ENCODE measurements around the gene VEZF1. TPM values are rescaled to one million over a fixed set of nuclear protein-coding genes. Genes with fewer than 3 reads are reported as not detected.

VEZF1 gene
- polyA plus RNA-seq (2013, experiment 1 of 2) = 43.9 TPM
- 44.0 TPM for polyA plus RNA-seq (2013, experiment 2 of 2)

GRCh38 chr17:57987581-57988300 is at the start of gene VEZF1:
TSS of gene VEZF1 (minus strand) at chr17:57988254. CDS start at chr17:57988111, 143 bp downstream.
- no peak within 1 kb of the TSS for H2AK5ac ChIP-seq (ENCODE audit: low read length)
- H3K79me2 ChIP-seq (ENCODE audit: control insufficient read depth, insufficient read depth, low read length) = peaks cover 36% of the 10 kb centered on the region
- peak within 1 kb of the TSS; percentile 86 for H3K9ac ChIP-seq (ENCODE audit: low read length)
- H2BK15ac ChIP-seq (replicated peaks; ENCODE audit: low read depth) = no peak within 1 kb of the TSS
- peak within 1 kb of the TSS; percentile 61 for H2BK5ac ChIP-seq (ENCODE audit: low read length)
- peak within 1 kb of the TSS; percentile 89 for H3K18ac ChIP-seq (ENCODE audit: low read length)
- H3K23ac ChIP-seq (ENCODE audit: low read length) = peak within 1 kb of the TSS; percentile 29
- H3K79me1 ChIP-seq (ENCODE audit: low read length) = peaks cover 6% of the 10 kb centered on the region
- peak within 1 kb of the TSS; percentile 76 for H3K27ac ChIP-seq (ENCODE audit: low read depth, low read length)
- H3K4me1 ChIP-seq (ENCODE audit: control insufficient read depth, low read depth, low read length) = peaks cover 2% of the 10 kb centered on the region
- no CpG with 5 or more reads among the region's 74 CpGs for WGBS (ENCODE audit: extremely low coverage, insufficient coverage, low lambda C conversion rate)
- peak within 1 kb of the TSS; percentile 88 for H3K4me3 ChIP-seq (ENCODE audit: low read length)
- H3K36me3 ChIP-seq (ENCODE audit: control insufficient read depth, insufficient read depth, low read length) = no peaks in the 10 kb centered on the region
- peak; percentile 76 for DNase-seq
- H3K4ac ChIP-seq (ENCODE audit: low read depth, low read length) = peak within 1 kb of the TSS; percentile 95
- peak within 1 kb of the TSS; percentile 48 for H2BK120ac ChIP-seq (ENCODE audit: low read depth, low read length)
- H3K27me3 ChIP-seq (ENCODE audit: insufficient read depth, low read length, poor library complexity) = no peaks in the 10 kb centered on the region
- peak within 1 kb of the TSS; percentile 66 for H3K4me2 ChIP-seq (ENCODE audit: low read length)
- H4K5ac ChIP-seq (ENCODE audit: low read length) = no peak within 1 kb of the TSS
- peak within 1 kb of the TSS; percentile 87 for H4K8ac ChIP-seq (ENCODE audit: low read depth, low read length)
- H3K56ac ChIP-seq (ENCODE audit: low read length) = peak within 1 kb of the TSS; percentile 93

DNA sequence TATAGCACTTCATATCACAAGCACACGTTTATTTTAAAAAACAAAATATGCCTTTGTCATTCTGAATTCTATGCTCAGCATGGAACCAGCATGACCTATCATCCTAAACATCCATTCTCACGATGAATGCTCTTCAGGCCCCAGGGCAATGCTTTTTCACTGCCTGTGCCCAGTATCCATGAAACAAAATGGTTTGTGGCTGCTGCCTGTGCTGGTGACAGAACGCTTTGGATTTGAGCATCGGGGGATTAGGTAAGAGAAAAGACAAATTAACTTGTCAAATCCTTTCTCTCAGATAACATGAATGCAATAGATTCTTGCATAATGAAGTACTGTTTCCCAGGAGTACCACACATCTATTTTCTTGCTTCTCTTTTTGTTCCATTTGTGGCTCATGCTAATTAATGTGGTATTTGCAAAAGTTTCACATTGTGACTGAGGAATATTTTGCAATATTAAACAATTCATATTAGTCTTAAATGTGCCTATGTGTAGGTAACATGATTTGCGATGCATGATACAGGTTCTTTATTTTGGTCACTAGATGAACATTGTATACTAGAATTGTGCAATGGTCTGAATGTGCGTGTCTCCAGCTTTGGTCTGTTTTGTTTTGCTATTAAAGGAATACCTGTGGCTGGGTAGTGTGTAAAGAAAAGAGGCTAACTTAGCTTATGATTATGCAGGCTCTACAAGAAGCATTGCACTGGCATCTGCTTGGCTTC is 44.8 kb upstream of the VEZF1 start:
- H2BK15ac ChIP-seq (replicated peaks; ENCODE audit: low read depth) = no peak overlapping the region
- H3K27me3 ChIP-seq (ENCODE audit: insufficient read depth, low read length, poor library complexity) = no peaks in the 10 kb centered on the region
- H2BK5ac ChIP-seq (ENCODE audit: low read length) = no peak overlapping the region
- H3K9ac ChIP-seq (ENCODE audit: low read length) = no peak overlapping the region
- no peaks in the 10 kb centered on the region for H3K79me2 ChIP-seq (ENCODE audit: control insufficient read depth, insufficient read depth, low read length)
- no peak overlapping the region for H3K18ac ChIP-seq (ENCODE audit: low read length)
- H3K56ac ChIP-seq (ENCODE audit: low read length) = no peak overlapping the region
- no peak overlapping the region for H3K23ac ChIP-seq (ENCODE audit: low read length)
- no peak overlapping the region for H3K4ac ChIP-seq (ENCODE audit: low read depth, low read length)
- H3K36me3 ChIP-seq (ENCODE audit: control insufficient read depth, insufficient read depth, low read length) = no peaks in the 10 kb centered on the region
- no peak overlapping the region for H3K4me2 ChIP-seq (ENCODE audit: low read length)
- H3K27ac ChIP-seq (ENCODE audit: low read depth, low read length) = no peak overlapping the region
- H3K79me1 ChIP-seq (ENCODE audit: low read length) = no peaks in the 10 kb centered on the region
- no peak overlapping the region for H2BK120ac ChIP-seq (ENCODE audit: low read depth, low read length)
- peaks cover 2% of the 10 kb centered on the region for H3K4me1 ChIP-seq (ENCODE audit: control insufficient read depth, low read depth, low read length)
- no peak overlapping the region for H4K8ac ChIP-seq (ENCODE audit: low read depth, low read length)
- peak; percentile 87 for DNase-seq
- H2AK5ac ChIP-seq (ENCODE audit: low read length) = no peak overlapping the region
- WGBS (ENCODE audit: extremely low coverage, insufficient coverage, low lambda C conversion rate) = no CpG with 5 or more reads among the region's 6 CpGs
- H4K5ac ChIP-seq (ENCODE audit: low read length) = no peak overlapping the region
- no peak overlapping the region for H3K4me3 ChIP-seq (ENCODE audit: low read length)

- Histone ChIP-seq H4K5ac (ENCODE audit: low read length) (no peak overlapping the region), H3K56ac (ENCODE audit: low read length) (no peak overlapping the region), H4K8ac (ENCODE audit: low read depth, low read length) (no peak overlapping the region), H3K36me3 (ENCODE audit: control insufficient read depth, insufficient read depth, low read length) (no peaks in the 10 kb centered on the region), H3K23ac (ENCODE audit: low read length) (no peak overlapping the region), H3K79me2 (ENCODE audit: control insufficient read depth, insufficient read depth, low read length) (no peaks in the 10 kb centered on the region), H3K4me1 (ENCODE audit: control insufficient read depth, low read depth, low read length) (peaks cover 2% of the 10 kb centered on the region), H3K9ac (ENCODE audit: low read length) (no peak overlapping the region), H3K79me1 (ENCODE audit: low read length) (no peaks in the 10 kb centered on the region), H3K18ac (ENCODE audit: low read length) (no peak overlapping the region), H2BK15ac (replicated peaks; ENCODE audit: low read depth) (no peak overlapping the region), H2BK5ac (ENCODE audit: low read length) (no peak overlapping the region), H3K4me3 (ENCODE audit: low read length) (no peak overlapping the region), H3K4me2 (ENCODE audit: low read length) (no peak overlapping the region), H3K27ac (ENCODE audit: low read depth, low read length) (no peak overlapping the region), H2BK120ac (ENCODE audit: low read depth, low read length) (no peak overlapping the region), H2AK5ac (ENCODE audit: low read length) (no peak overlapping the region), H3K27me3 (ENCODE audit: insufficient read depth, low read length, poor library complexity) (no peaks in the 10 kb centered on the region), H3K4ac (ENCODE audit: low read depth, low read length) (no peak overlapping the region)
- DNase-seq = no peak
These were observed 40.5 kb upstream of the VEZF1 start for GRCh38 chr17:58028578-58028977.

GRCh38 chr17:58020401-58020800 is 32.3 kb upstream of the VEZF1 start:
- Histone ChIP-seq H4K5ac (ENCODE audit: low read length) (no peak overlapping the region), H3K4me2 (ENCODE audit: low read length) (no peak overlapping the region), H3K4me1 (ENCODE audit: control insufficient read depth, low read depth, low read length) (peaks cover 5% of the 10 kb centered on the region), H3K79me1 (ENCODE audit: low read length) (no peaks in the 10 kb centered on the region), H3K18ac (ENCODE audit: low read length) (no peak overlapping the region), H3K27ac (ENCODE audit: low read depth, low read length) (no peak overlapping the region), H3K4ac (ENCODE audit: low read depth, low read length) (no peak overlapping the region), H3K4me3 (ENCODE audit: low read length) (no peak overlapping the region), H3K27me3 (ENCODE audit: insufficient read depth, low read length, poor library complexity) (no peaks in the 10 kb centered on the region), H2BK15ac (replicated peaks; ENCODE audit: low read depth) (no peak overlapping the region), H3K9ac (ENCODE audit: low read length) (no peak overlapping the region), H3K36me3 (ENCODE audit: control insufficient read depth, insufficient read depth, low read length) (no peaks in the 10 kb centered on the region), H2BK120ac (ENCODE audit: low read depth, low read length) (no peak overlapping the region), H2BK5ac (ENCODE audit: low read length) (no peak overlapping the region), H3K23ac (ENCODE audit: low read length) (no peak overlapping the region), H2AK5ac (ENCODE audit: low read length) (no peak overlapping the region), H4K8ac (ENCODE audit: low read depth, low read length) (no peak overlapping the region), H3K79me2 (ENCODE audit: control insufficient read depth, insufficient read depth, low read length) (no peaks in the 10 kb centered on the region), H3K56ac (ENCODE audit: low read length) (no peak overlapping the region)
- no peak for DNase-seq
- WGBS (ENCODE audit: extremely low coverage, insufficient coverage, low lambda C conversion rate) = no CpG with 5 or more reads among the region's 9 CpGs

DNA sequence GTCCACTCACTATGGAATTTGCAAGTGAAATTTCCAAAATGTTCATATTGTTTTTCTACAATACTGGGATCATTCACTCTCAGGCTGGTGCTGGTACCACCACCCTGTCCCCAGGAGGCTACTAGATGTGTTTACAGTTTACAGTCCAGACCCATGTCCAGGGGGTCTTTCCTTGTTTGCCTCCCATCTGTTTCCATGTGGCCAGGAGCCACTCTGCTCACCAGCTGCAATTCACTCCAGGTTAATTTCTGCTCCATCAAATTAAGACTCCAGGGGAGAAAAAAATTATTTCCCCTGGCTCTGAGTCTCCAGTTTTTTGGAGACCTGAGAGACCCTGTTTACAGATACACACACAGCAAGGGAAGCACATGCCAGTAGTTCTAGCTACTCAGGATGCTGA is 31.5 kb upstream of the VEZF1 start:
- H3K56ac ChIP-seq (ENCODE audit: low read length) = no peak overlapping the region
- no peak overlapping the region for H2AK5ac ChIP-seq (ENCODE audit: low read length)
- no peaks in the 10 kb centered on the region for H3K79me1 ChIP-seq (ENCODE audit: low read length)
- H3K4ac ChIP-seq (ENCODE audit: low read depth, low read length) = no peak overlapping the region
- no peak overlapping the region for H2BK5ac ChIP-seq (ENCODE audit: low read length)
- H3K4me1 ChIP-seq (ENCODE audit: control insufficient read depth, low read depth, low read length) = peaks cover 5% of the 10 kb centered on the region
- H3K27ac ChIP-seq (ENCODE audit: low read depth, low read length) = no peak overlapping the region
- no peak overlapping the region for H3K9ac ChIP-seq (ENCODE audit: low read length)
- no peaks in the 10 kb centered on the region for H3K27me3 ChIP-seq (ENCODE audit: insufficient read depth, low read length, poor library complexity)
- H3K36me3 ChIP-seq (ENCODE audit: control insufficient read depth, insufficient read depth, low read length) = no peaks in the 10 kb centered on the region
- H3K18ac ChIP-seq (ENCODE audit: low read length) = no peak overlapping the region
- H3K4me2 ChIP-seq (ENCODE audit: low read length) = no peak overlapping the region
- H3K79me2 ChIP-seq (ENCODE audit: control insufficient read depth, insufficient read depth, low read length) = no peaks in the 10 kb centered on the region
- H4K5ac ChIP-seq (ENCODE audit: low read length) = no peak overlapping the region
- no peak overlapping the region for H3K4me3 ChIP-seq (ENCODE audit: low read length)
- no peak overlapping the region for H2BK120ac ChIP-seq (ENCODE audit: low read depth, low read length)
- no peak overlapping the region for H2BK15ac ChIP-seq (replicated peaks; ENCODE audit: low read depth)
- no peak overlapping the region for H3K23ac ChIP-seq (ENCODE audit: low read length)
- no peak for DNase-seq
- no peak overlapping the region for H4K8ac ChIP-seq (ENCODE audit: low read depth, low read length)

All from mesendoderm (in vitro differentiated cells).